ENCODE results near the gene DLGAP1.
A peak's percentile ranks its signal among the peaks of the same experiment; 100 is the strongest.

DLGAP1 gene

DNA sequence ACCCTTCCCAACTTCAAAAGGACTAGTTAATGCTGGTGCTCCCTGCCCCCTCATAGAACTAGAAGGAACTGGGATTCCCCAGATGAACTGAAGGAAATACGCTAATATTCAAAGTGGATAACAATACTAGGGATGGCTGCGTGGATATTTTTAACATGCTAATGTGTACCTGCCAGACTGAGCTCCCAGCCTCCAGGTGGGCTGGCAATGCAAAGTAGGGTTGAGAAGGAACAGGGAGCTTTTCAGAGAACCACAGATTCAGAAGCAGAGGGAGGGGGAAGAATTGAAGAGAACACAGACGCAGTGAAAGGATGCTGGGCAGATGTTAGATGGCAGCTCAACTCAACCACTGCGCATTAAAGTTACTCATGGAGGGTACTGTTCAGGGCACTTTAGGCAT, 650.8 kb downstream of the DLGAP1 start:
- no peak for DNase-seq

DNA sequence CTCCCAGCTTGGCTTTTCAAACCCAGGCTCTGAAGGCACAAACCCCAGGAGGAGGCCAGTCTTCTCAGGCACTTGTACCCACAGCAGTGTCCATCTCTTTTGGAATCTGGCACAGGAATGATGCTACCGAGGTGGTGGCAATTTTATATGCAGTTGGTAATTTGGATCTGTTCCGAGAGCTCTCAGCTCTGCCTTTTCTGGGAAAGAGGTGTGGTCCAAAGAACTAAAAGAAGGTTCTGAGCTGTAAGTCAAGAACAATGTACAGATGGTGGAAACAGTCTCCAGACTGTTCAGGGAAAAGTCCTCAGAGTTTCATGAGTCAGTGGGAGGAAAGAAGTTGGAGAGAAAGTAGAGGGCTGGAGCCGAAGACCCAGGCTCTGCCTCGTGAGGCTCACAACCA, 651.8 kb downstream of the DLGAP1 start:
- no peak for DNase-seq

DNA sequence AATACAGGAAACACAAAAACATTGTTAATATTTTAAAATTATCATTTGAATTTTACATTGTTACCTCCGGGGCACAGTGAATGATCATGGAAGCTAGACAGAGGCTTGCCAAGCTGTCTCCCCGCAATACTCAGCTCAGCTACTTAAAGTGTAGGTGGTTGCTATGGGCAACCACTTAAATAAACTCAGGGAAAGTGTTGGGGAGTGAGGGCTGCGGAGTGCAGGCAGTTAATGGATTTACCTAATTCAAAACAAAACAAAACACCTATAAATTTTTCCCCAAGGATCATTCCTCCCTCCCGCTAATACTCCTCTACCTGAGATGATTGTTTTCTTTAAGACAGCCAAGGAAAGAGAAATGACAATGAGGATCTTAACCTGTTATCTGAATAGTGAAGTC, 655.6 kb downstream of the DLGAP1 start:
- no peak for DNase-seq

DNA sequence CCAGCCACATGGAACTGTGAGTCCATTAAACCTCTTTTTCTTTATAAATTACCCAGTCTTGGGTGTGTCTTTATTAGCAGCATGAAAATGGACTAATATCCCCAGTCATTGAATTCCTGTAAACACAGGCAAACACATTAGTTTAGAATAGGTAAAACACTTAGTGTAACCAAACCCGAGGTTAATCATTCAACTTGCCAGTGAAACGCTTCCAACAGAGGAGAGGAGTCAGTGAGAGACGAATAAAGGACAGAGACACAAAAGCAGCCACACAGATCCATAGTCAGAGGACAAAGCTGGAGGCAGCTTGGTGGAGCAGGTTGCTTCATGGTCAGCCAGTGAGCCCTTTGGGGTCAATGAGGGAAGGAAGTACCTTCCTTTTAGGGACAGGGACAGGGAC, 657.1 kb downstream of the DLGAP1 start:
- DNase-seq = no peak

GRCh38 chr18:3796434-3796833, 658.7 kb downstream of the DLGAP1 start:
- no peak for DNase-seq

GRCh38 chr18:3794537-3795348, 660.4 kb downstream of the DLGAP1 start:
- DNase-seq = no peak

GRCh38 chr18:3793545-3793944, 661.6 kb downstream of the DLGAP1 start:
- DNase-seq = no peak

DNA sequence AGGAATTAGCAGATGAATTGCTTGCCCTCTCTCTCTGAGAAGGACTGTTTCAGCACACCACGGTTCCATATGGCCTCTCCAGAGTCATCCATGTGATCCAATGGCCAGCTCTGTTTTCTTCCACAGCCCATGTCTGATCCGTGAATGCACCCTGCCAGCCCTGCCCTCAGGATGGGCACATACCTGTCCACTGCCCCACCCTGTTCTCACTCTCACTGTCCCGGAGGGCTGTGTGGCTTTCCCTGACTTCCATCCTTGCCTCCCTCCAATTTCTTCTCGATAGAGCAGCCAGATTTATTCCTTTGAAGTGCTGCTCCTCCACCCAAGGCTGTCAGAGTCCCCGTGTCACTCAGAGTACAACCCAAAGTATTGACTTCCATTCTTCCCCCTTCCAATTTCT, 662.0 kb downstream of the DLGAP1 start:
- no peak for DNase-seq

GRCh38 chr18:3792711-3793110, 662.4 kb downstream of the DLGAP1 start:
- no peak for DNase-seq

DNA sequence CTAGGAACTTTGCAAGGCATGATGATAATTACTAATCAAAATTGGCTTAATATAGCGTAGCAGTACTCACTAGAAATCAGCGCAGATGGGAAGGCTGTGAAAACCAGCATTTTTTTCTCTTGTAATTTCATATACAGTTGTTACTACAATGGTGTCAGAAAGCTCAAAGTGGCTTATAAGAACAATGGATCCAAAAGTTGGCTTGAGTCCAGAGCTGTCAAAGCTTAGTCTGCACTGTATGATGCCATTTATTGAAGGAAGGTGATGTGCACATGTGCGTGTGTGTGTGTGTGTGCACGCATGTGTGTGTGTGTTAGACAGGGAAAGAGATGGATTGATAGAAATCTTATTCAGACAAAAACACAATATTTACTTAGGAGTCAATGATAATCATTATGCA, 663.9 kb downstream of the DLGAP1 start:
- DNase-seq = no peak

DNA sequence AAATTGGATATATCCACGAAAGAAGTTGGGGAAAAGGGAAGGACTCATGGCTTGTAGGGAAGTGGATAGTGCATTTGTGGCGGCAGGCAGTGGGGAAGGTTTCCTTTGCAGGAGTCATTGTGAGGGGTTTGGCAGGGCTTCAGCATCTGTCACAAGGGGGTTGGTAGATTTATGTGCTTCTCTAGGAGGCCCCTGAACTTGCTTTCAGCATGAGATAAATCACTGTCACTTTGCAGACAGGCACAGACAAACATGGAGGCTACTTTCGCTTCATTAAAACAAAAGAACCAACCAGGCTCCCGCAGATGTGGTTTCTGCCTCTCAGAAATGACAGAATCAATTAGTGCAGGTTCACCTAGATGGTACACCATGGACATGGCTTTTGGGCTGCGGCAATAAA, 664.4 kb downstream of the DLGAP1 start:
- DNase-seq = no peak

DNA sequence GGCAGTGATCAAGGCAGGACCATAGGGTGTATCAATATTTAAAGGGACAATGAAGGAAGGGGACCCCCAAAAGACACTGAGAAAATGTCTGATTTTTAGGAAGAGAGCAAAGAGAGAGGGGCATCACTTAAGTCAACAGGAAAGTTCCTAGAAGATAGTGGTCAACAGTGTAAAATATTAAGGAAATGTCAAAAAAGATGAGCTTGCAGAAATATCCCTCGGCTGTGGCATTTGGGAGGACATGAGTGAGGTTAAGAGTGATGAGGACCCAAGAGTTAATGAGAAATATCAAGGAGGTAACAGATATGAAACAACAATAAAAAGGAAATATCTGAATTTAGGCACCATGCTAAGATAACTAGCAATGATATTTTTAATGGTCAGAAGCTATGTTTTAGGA, 665.6 kb downstream of the DLGAP1 start:
- DNase-seq = no peak

DNA sequence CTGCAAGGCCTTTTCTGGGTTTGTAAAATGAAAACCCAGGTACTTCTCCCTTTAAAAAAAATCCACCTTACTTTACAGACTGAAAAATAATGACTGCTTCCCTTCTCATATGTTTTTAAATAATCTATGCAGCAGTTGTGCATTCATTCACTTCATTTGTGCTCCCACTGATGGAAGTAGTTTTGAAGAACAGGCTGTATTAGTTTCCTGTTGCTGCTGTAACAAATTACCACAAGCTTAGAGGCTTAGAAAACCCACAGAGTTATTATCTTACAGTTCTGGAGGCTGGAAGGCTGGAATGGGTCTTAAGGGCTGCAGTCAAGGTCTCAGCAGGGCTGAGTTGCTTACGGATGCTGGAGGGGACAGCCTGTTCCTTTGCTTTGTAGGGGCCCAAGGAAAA, 670.2 kb downstream of the DLGAP1 start:
- DNase-seq = no peak

GRCh38 chr18:3782901-3783300, 672.2 kb downstream of the DLGAP1 start:
- DNase-seq = no peak

GRCh38 chr18:3777719-3778118, 677.4 kb downstream of the DLGAP1 start:
- DNase-seq = no peak

DNA sequence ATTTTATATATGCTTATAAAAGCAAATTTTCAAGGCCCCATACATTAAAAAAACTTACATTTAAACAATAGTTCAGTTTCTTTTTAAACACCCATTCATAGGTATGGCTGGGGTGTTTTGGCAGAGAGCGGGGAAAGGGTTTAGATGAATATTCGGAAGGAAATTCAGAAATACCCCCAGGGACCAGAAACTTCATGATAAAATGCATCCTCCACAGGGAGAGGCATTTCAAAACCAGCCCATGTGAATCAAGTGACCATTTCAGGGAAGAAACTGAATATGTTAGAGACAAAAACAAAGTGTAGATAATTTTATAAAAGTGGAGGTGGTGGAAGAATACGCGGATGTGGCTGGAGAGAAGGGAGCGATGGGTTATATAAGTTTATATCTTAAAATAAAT, 678.0 kb downstream of the DLGAP1 start:
- no peak for DNase-seq

DNA sequence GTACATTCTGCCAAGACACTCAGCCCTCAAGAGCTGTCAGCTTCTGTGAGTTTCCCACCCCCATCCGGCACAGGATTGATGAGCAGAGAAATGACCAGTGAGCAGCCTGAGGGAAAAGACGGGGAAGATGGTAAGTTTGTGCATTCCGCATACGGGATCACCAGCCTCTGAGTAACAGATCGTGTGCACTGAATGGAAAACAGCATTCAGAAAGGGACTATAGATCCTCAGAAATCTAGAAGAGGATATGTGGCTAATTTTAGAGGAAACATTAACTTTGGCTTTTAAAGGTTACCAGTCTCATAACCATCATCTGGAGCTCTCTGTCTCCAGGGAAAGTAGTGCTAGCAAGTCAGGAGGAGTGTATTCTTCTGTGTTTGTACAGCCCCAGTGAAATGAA, 679.1 kb downstream of the DLGAP1 start:
- no peak for DNase-seq

- no peak for DNase-seq
Measured at GRCh38 chr18:3773303-3773702, 681.8 kb downstream of the DLGAP1 start.

DNA sequence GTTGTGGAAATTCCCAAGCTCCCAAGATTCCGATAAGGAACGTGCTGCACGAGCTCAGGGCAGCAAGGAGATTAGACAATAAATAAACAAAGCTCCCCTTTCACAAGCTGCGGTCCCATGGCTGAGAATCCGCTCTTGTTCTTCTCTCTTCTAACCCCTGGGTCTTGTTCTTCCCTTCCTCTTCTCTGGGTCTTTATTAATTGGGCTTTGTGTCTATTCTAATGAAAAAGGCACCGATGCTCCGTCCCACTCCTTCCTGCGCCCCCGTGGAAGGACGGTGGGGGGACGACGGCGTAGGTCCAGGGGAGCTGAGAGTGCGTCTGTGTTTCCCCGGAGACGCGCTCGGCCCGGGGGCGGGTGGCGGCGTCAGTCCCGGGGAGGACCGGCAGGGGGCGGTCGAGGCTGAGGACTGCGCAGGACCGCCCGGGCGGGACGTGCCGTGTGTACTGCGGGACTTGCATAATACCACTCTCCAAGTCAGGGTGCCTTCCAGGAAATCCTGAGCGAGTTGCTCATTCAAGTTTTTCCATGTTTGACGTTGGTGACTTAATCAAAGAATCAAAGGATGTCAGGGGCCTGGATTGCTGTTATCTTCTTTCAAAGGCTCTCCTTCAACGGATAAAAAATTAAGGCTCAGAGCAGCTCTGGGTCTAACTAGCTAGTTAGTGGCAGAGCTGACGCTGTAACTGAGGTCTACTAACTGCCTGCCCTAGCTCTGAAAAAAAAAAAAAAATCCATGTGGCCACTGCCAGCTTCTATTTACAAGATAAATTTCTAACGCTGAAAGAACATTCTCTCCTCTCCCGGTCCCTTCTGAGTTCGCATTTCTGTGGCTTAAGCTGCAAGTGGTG, 683.8 kb downstream of the DLGAP1 start:
- DNase-seq = peak; percentile 11 to 76 (median 53)

GRCh38 chr18:3761266-3761665, 693.8 kb downstream of the DLGAP1 start:
- no peak for DNase-seq

- no peak for DNase-seq
Measured at GRCh38 chr18:3760741-3761140, 694.4 kb downstream of the DLGAP1 start.

DNA sequence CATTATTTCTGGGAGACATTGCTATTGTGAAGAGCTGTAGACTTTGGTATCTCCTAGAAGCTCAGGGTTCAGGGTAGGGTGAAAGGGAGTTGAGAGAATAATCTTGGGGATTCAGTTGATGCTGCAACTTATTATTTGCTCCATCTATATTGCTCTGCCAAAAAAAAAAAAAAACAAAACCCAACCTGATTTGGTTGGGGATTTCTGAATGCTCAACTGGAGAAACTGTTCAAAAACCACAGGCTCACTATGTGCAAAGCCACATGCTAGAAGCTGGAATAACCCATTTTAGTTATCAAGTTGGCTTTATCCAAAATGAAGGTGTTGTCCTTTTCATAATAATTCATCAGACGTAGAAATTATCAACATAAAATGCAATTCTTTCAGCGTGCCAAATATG, 696.0 kb downstream of the DLGAP1 start:
- DNase-seq = no peak

GRCh38 chr18:3758531-3758930, 696.6 kb downstream of the DLGAP1 start:
- DNase-seq = no peak

- DNase-seq = no peak
Measured at GRCh38 chr18:3757361-3757760, 697.7 kb downstream of the DLGAP1 start.
